GM19438 (cell line): ENCODE data around the gene PRCD.
A peak's percentile ranks its signal among the peaks of the same experiment; 100 is the strongest.
"Not testable (repeated sequence)": the region's sequence is repeated elsewhere in the genome, so short reads cannot be mapped to it uniquely, and the experiment has no call there.

Source experiments
- ATAC-seq: cut with Tn5 transposase; IDR thresholded peaks from one replicate; pipeline ENCODE4 v1.9.1; 2021; ENCODE audit warnings: low read depth; ENCODE audit not compliant: unreplicated experiment

PRCD gene

DNA sequence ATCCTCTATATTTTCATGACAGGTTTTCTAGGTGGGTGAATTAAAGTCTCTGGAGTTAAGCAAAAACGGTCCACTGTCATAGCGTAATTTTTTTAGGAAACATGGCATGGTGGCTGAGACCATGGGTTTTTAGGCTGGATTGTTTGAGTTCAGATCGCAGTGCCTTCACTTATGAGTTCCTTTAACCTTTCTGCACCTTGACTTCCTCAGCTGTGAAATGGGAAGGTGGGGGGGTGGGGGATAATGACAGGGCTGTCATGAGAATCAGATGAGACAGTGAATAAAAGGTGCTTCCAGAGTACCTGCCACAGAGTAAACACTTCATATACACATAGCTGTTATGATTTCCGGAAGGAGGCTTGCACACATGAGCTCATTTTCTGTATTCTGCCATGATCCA, 11.8 kb downstream of the PRCD start:
- ATAC-seq = no peak

DNA sequence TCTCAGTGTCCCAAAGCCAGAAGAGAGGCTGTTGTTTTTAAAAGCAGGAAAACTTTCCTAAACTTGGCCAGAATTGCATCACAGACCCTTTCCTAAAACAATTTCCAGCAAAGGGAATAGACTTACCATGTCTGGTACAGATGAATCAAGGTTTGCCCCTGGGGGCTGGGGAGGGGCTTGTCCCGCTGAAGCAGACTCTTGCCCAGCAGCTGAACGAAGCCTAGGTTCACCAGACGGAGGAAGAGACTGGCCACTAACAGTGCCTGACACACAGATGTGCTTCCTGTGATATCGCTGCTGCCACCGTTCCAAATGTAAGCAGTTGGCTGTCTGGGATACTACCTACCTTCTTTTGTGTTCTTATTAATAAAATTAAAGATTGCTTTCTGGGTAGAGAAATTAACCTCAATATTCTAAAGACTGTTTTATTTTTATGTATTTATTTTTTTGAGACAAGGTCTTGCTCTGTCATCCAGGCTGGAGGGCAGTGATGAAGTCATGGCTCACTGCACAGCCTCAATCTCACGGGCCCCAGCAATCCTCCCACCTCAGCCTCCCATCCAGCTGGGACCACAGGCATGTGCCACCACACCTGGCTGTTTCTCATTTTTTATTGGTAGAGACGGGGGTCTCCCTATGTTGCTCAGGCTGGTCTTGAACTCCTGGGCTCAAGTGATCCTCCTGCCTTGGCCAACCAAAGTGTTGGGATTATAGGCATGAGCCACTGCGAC, 13.5 kb downstream of the PRCD start:
- ATAC-seq = no peak

DNA sequence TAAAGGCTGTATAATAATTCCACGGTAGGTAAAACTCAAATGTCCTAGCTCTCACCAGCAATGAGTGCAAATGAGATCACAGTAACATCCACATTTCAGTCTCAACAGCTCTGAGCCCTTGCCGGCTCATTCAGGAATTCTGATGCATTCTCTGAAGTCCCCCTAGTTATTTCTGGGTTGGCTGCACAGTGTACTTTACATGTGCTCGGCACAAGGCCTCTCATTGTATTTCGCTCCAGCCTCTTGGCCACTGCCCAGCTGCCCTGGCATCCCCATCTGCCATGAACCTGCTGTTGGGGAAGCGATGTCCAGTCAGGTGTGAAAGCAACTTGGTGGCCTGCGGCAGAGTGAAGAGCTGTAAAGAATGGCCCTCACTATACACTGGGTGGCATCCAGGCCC, 14.3 kb downstream of the PRCD start:
- no peak for ATAC-seq

DNA sequence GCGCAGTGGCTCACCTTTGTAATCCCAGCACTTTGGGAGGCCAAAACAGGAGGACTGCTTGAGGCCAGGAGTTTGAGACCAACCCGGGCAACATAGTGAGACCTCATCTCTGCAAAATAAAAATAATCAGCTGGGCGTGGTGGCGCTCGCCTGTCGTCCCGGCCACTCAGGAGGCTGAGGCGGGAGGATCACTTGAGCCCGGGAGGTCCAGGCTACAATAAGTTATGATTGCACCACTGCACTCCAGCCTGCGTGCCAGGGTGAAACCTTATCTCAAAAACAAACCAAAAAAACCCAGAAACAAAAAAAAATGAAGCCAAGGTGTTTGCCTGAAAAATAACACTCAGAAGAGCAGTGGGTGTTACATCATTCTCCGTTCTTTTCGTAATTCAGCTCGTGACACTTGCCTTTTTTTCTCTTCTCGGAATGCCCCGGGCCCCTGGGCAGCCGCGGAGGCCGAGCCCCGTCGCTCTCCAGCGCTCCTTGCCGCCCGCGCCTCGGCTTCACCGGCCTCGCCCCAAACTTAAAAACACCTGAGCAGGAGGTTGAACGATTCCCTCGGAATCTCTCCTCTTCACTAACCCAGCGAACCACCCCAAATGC, 17.0 kb downstream of the PRCD start:
- no peak for ATAC-seq

DNA sequence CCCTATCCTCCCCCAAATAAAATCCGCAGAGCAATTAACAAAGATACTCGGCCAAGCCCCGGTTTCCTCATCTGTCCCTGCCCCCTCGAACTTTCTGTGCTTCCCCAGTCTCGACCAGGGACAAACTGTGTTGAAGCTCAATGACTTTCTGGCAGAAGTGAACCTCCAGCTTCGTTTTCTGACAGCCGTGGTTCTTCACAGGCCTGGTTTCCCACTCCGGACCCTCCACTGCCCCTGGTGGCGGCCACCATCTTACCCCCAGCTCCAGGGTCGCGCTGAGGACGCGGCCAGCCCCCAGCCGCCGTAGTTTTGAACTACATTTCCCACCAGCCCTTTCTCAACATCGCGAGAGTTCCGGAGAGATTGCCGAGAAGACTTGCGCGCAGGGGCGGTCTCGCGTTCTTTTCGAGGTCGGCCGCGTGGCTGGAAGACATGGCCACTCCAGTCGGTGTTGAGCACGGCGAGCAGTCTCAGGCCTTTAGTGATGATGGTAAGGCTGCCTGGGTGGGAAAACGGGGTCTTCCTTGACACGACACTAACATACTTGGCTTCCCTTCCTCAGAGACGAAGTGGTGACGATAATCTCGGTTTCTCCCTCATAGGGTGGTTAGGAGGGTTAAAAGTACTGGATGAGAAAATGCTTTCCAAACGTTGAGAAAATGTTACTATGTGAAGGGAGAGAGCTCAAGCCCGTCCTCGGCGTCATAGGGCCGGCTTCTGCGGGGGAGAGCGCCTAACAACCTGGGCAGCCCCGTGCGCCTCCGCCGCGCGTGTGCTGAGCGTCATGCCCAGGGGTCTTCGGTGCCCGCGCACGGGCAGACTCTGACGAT, 17.7 kb downstream of the PRCD start:
- ATAC-seq = peak; percentile 89

DNA sequence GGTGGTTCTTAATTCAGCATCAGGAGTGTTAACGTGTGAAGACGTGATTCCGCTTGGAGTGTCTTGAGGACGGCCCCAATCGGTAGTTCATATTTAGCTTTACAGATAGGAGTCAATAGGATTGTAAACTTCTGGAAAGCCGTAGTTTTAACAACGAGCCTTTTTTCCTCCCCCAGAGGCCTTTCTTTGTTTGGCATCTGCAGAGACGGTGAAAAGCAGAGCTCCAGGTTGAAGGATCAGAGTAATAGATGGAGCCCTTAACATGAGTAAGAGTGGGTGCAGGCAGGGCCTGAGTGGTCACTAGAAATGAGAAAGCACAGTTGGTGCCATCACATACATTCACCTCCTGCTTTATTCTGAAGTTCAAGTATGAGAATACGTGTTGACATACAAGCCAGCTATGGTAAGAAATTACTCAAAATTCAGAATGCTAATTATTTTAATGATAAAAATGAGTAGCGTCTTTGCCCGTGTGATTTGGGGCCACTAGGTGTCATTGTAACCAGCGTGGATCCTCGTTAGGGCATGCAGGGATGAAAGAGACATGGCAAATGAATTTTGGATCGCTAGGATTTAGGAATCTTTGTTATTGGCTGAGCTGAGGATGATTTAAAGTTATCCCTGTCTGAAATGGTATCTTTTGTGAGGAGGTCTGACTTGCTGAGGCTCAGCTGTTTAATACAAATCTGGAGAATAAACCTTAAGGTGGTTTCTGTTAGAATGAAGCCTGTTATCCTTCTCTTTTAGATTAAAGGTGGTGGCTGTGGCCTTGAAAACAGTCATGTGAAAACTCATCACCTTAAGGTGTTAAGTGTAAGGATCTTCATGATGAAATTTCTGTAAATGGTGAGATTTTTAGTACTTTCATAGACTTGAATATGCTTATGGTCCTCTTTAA, 18.6 kb downstream of the PRCD start:
- ATAC-seq = no peak

DNA sequence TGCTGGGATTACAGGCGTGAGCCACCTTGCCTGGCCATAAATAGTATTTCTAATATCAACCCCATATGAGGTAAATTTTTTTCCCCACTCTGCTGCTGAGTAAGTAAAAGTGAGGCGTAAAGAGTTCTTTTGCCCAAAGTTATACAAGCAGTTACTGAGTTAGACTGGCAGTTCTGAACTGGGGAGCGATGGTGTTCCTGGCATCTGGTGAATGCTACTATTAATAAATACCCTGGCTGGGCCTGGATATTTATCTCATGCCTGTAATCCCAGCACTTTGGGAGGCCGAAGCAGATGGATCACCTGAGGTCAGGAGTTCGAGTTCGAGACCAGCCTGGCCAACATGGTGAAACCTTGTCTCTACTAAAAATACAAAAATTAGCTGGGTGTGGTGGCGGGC, 19.6 kb downstream of the PRCD start:
- ATAC-seq = not testable (repeated sequence)

DNA sequence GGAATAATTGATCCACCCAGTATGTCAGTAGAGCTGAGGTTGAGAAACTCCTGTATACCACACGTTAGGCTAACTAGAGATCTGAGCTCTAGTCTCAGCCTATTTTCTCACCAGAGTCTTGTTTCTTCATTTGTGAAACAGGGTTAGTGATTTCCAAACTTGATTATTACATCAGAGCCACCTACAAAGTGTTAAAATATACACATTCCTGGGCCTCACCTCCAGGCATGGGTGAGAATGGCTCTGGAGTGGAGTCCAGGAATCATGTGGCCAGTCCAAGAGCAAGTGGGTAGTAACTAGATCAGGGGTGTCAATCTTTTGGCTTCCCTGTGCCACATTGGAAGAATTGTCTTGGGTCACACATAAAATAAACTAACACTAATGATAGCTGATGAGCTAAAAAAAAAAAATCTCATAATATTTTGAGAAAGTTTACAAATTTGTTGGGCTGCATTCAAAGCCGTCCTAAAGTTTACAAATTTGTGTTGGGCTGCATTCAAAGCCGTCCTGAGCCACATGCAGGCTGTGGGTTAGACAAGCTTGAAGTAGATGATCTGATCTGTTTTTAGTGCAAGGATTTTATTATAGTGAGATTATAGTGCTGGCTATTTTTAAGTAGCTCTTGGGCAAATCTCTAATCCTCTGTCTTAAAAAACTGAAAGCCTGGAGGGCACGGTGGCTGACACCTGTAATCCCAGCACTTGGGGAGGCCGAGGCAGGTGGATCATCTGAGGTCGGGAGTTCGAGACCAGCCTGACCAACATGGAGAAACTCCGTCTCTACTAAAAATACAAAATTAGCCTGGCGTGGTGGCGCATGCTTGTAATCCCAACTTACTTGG, 20.4 kb downstream of the PRCD start:
- no peak for ATAC-seq

DNA sequence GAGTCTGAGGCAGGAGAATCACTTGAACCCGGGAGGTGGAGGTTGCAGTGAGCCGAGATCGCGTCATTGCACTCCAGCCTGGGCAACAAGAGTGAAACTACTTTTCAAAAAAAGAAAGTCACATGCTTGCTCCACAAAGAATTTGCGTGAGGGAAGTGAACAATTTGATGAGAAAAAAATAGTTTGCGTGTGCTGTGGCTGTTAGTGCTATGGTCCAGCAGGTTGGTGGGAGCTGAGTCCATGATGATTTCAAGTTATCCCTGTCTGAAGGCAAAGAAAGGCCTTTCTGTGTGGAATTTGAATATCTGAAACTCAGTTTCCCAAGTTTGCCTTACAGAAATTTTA, 21.0 kb downstream of the PRCD start:
- ATAC-seq = no peak

DNA sequence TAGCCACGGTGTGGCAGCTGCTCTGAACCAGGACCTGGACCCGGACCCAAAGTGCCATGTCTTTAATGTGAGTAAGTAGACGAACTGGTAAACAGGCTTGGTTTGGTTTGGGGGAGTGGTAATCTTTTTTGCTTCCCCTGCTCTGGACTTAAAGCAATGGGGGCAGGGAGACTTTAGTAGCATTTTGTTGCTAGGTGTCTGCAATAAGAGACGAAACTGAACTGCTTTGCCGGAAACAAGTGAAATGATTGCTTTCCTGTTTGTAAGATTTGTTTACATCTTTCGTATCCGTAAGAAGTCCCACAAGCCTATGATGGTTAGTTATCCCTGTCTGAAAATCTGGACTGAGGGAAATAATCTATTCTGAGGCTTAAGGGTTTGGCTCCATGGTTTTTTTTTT, 21.5 kb downstream of the PRCD start:
- ATAC-seq = no peak

DNA sequence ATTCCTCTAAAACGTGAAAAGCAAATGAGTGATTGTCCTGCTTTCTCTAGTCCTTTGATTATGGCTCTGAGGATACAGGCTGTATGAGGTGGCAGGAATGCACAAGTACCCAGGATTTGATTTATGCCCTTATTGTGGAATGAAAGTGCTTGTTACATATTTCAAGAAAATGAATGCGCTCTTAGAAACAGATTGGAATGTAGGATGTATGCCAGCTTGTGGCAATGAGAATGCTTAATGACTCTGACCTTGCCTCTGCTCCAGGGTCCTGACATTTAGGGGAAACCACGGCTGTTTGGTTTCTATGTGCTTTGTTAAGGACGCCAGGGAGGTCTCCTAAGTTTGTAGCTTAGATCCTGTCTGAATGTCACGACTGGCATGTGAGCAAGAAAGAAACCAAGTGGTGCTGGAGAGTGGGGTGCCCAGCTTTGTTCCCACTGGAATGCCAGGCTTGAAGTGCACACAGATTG, 22.0 kb downstream of the PRCD start:
- no peak for ATAC-seq

DNA sequence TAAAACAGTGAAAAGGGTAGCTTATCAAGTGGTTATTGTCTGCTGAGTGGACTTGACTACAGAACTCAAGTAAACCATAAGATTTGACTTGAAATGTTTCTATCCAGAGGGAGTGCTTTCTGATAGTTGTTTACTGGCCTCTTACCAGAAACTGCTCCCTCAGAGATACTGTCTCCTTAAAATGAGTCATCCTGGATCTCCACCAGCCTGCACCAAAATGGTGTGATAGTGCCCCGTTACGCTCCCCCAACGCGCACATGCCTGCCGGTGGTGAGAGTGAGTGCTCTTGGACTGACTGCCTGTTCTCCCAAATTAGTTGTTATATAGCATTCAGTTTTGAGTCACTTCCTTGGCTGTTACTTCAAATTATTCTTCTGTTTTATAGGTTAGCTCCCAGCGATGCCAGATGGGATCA, 22.9 kb downstream of the PRCD start:
- ATAC-seq = no peak

DNA sequence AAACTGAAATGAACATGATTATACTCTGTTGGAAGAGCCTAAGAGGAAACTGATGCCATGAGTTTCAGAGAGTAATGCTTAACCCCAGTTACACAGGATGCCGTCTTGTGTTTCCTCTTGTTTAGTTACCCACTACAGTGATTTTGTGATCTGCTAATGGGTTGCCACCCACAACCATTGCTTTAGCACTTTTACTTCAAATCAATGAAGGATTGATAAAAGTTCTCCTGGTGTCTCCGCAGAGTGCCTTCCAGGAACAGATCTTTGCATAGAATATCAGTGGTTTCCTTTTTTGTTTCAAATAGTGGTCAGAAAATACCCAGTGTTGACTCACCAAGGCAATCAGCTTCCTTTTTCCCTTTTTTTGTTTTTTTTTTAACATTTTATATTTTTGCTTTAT, 23.5 kb downstream of the PRCD start:
- ATAC-seq = not testable (repeated sequence)

DNA sequence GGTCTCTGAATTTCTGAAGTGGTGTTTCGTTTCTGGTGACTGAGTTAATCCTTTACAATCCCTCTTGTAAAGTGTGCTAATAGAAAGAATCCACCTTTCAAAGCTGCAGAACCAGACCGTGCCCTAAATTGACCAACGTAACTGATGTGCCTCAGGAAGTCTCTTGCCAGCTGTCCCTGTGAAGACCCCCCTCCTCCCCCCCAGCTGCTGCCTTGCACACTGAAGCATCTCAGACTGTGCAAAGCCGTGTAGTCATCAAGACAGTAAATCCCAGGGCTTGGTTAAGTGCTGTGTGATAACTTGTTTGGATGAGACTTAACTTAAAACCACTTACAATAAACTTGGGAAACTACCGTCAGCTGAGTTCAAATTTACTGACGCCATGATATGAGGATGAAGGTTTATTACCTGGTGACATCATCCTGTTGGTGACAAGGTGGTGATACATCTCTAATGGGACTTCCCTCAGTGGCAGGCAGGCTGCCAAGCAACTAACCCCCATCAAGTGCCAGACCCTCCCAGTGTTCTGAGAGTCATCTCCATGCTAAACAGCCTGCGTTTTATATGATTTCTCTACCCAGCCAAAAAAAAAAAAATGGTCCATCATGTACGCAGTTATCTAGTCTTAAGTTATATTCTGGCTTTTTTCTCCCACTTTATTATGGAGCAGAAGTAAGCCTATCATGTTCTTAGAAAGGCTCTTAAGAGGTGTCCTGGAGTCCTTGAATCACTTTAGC, 25.3 kb downstream of the PRCD start:
- not testable (repeated sequence) for ATAC-seq

DNA sequence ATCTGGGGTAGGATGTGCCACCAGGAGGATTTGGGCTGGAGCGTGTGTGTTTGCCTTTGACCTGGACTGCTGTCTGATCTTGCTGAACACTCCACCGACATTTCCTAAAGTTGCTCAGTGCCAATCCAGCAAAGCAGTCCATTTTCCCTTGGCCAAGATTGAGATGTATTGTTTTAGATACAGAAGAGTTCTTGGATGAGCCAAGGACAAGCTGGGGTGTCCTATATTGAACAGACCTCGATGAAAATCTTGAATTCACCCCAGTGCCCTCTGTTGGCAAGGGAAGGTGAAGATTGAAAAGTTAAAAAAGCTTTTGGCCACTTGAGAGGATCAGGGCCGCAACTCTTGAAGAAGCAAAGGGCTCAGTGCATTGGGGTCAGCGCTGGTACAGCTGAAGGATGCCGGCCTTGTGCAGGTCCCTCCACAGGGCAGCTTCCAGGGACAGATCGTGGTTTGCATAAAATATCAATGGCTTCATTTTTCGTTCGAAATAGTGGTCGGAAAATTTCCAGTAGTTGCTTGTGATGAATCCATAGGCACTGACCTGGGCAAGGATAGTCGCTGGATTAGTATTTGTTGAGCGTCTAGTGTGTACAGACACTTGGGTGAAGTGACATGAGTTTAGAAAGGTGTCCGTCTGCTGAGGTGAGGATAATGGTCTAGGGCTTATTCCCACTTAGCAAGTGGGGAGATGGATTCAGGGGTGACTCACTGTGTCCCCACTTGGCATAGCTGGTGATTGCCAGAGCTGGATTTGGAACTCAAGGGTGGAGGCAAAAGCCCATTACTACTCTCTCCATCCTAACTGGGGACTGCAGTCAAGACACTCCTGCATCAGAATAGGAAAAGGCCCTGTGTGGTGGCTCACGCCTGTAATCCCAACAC, 26.1 kb downstream of the PRCD start:
- no peak for ATAC-seq

DNA sequence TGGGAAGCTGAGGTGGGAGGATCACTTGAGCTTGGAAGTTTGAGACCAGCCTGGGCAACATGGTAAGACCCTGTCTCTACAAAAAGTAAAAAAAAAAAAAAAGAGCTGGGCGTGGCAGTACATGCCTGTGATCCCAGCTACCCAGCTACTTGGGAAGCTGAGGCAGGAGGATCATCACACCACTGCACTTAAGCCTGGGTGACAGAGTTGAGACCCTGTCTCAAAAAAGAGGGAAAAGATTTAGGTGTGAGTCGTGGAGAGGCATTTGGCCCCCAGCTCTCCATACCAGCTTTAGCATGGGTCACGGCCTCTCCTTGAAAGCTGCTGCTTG, 26.7 kb downstream of the PRCD start:
- no peak for ATAC-seq

DNA sequence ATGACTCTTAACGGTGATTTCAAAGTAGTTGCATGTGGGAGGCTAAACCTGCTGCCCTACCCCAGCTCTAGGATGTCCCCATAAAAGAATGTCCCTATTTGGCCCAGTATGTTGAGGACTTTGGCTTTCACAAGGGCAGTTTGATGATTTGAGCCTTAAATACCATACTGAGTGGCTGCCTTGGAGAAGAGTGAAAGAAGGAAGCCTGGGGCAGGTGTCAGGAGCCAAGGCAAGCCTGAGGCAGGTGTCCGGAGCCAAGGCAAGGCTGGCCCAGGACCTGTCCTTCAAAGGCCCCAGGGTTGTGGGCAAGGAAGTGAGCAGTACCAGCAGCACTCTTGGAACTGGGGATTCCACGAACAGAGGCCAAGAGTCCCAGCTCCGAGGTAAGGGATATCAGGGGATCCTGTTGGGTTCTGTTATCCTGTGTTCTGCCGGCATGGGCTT, 27.2 kb downstream of the PRCD start:
- ATAC-seq = no peak
